Measurements from ENCODE around the gene TPO.

The TPO gene

GRCh38 chr2:1448009-1448408 lies 34.7 kb downstream of the TPO start:
- FAIRE-seq (no peak), DNase-seq (ENCODE audit: insufficient read length, low spot score) (no peak)
- no peak for TF ChIP-seq POLR2A (IDR thresholded peaks at IDR 0.05; ENCODE audit: low read depth, low read length)

- DNase-seq (ENCODE audit: insufficient read length, low spot score): no peak
These were observed 37.7 kb downstream of the TPO start for GRCh38 chr2:1450915-1451314.

GRCh38 chr2:1451422-1451821 lies 38.2 kb downstream of the TPO start:
- TF ChIP-seq POLR2A (IDR thresholded peaks at IDR 0.05; ENCODE audit: low read depth, low read length): no peak
- DNase-seq (ENCODE audit: insufficient read length, low spot score): no peak
- no peak for FAIRE-seq

More at GRCh38 chr2:1450915-1451314, 37.7 kb downstream of the TPO start:
- no peak for TF ChIP-seq POLR2A (IDR thresholded peaks at IDR 0.05; ENCODE audit: low read depth, low read length)
- FAIRE-seq: no peak

GRCh38 chr2:1453561-1453960 lies 40.3 kb downstream of the TPO start:
- TF ChIP-seq POLR2A (IDR thresholded peaks at IDR 0.05; ENCODE audit: low read depth, low read length): no peak
- no peak for FAIRE-seq
- DNase-seq (ENCODE audit: insufficient read length, low spot score): no peak

- TF ChIP-seq POLR2A (IDR thresholded peaks at IDR 0.05; ENCODE audit: low read depth, low read length): no peak
- no peak for FAIRE-seq
These were observed 41.1 kb downstream of the TPO start for GRCh38 chr2:1454346-1454745.

GRCh38 chr2:1455466-1455865 lies 42.2 kb downstream of the TPO start:
- no peak for TF ChIP-seq POLR2A (IDR thresholded peaks at IDR 0.05; ENCODE audit: low read depth, low read length)
- no peak for DNase-seq (ENCODE audit: insufficient read length, low spot score)
- FAIRE-seq: no peak

More at GRCh38 chr2:1454346-1454745, 41.1 kb downstream of the TPO start:
- no peak for DNase-seq (ENCODE audit: insufficient read length, low spot score)

- FAIRE-seq (no peak), DNase-seq (ENCODE audit: insufficient read length, low spot score) (no peak)
- no peak for TF ChIP-seq POLR2A (IDR thresholded peaks at IDR 0.05; ENCODE audit: low read depth, low read length)
These were observed 45.2 kb downstream of the TPO start for GRCh38 chr2:1458432-1458831.

GRCh38 chr2:1459727-1460126 lies 46.5 kb downstream of the TPO start:
- DNase-seq (ENCODE audit: insufficient read length, low spot score) (no peak), FAIRE-seq (no peak)
- no peak for TF ChIP-seq POLR2A (IDR thresholded peaks at IDR 0.05; ENCODE audit: low read depth, low read length)

GRCh38 chr2:1460851-1461418 lies 47.7 kb downstream of the TPO start:
- FAIRE-seq: no peak
- no peak for DNase-seq (ENCODE audit: insufficient read length, low spot score)
- TF ChIP-seq POLR2A (IDR thresholded peaks at IDR 0.05; ENCODE audit: low read depth, low read length): no peak

- FAIRE-seq (no peak), DNase-seq (ENCODE audit: insufficient read length, low spot score) (no peak)
- TF ChIP-seq POLR2A (IDR thresholded peaks at IDR 0.05; ENCODE audit: low read depth, low read length): no peak
These were observed 48.5 kb downstream of the TPO start for GRCh38 chr2:1461507-1462390.

GRCh38 chr2:1462994-1463393 lies 49.7 kb downstream of the TPO start:
- no peak for FAIRE-seq
- TF ChIP-seq POLR2A (IDR thresholded peaks at IDR 0.05; ENCODE audit: low read depth, low read length): no peak
- no peak for DNase-seq (ENCODE audit: insufficient read length, low spot score)

- TF ChIP-seq POLR2A (IDR thresholded peaks at IDR 0.05; ENCODE audit: low read depth, low read length): no peak
- DNase-seq (ENCODE audit: insufficient read length, low spot score) (no peak), FAIRE-seq (no peak)
These were observed 59.1 kb downstream of the TPO start for GRCh38 chr2:1472350-1472749.

GRCh38 chr2:1476617-1477195 lies 63.4 kb downstream of the TPO start:
- no peak for DNase-seq (ENCODE audit: insufficient read length, low spot score)
- no peak for FAIRE-seq
- no peak for TF ChIP-seq POLR2A (IDR thresholded peaks at IDR 0.05; ENCODE audit: low read depth, low read length)

GRCh38 chr2:1477196-1478040 lies 64.2 kb downstream of the TPO start:
- no peak for DNase-seq (ENCODE audit: insufficient read length, low spot score)
- FAIRE-seq: no peak

More at GRCh38 chr2:1477196-1478040, 64.2 kb downstream of the TPO start:
- TF ChIP-seq POLR2A (IDR thresholded peaks at IDR 0.05; ENCODE audit: low read depth, low read length): no peak
